SIG-M5 (cell line): ENCODE measurements around the gene IL1F10.

Experiments used
- DNase-seq: peaks from one replicate; lab custom pipeline; 2025; lab: John Stamatoyannopoulos, UW

The IL1F10 gene

GRCh38 chr2:113112871-113113270, 45.1 kb downstream of the IL1F10 start:
- DNase-seq: no peak

GRCh38 chr2:113113807-113114206, 46.0 kb downstream of the IL1F10 start:
- no peak for DNase-seq

DNA sequence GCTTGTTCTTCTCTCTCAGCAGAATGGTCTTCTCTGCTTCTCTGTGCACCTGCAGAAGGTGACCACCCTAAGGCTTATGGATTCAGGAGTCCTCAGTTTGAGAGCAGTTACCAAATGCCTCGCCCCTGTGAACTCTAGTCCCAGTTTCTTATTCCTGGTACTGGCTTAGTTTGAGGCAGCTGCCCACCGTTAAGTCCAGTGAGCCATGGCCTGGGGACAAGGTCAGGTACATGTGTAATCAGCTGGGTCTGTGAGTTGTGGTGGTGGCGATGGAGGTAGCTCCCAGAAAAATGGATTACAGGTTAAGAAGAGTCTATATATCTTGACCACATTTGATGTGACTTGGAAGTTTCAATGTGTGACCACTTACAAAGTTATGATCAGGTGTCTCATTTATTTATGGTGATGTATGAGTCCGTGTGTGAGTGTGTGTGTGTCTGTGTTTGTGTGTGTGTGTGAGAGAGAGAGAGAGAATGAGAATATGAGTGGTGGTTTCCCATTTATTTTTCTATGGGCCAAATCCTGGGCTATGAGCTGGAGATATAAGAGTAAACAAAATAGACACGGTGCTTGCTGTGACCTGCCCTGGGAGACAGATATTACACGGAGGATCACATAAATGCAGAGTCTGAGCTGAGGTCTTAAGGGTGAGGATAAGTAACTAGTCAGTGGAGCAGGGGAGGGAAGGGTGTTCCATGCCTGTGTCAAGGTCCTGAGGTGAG, 46.6 kb downstream of the IL1F10 start:
- no peak for DNase-seq

GRCh38 chr2:113114996-113115395, 47.2 kb downstream of the IL1F10 start:
- no peak for DNase-seq

- no peak for DNase-seq
Observed at GRCh38 chr2:113116100-113116958, 48.6 kb downstream of the IL1F10 start.

DNA sequence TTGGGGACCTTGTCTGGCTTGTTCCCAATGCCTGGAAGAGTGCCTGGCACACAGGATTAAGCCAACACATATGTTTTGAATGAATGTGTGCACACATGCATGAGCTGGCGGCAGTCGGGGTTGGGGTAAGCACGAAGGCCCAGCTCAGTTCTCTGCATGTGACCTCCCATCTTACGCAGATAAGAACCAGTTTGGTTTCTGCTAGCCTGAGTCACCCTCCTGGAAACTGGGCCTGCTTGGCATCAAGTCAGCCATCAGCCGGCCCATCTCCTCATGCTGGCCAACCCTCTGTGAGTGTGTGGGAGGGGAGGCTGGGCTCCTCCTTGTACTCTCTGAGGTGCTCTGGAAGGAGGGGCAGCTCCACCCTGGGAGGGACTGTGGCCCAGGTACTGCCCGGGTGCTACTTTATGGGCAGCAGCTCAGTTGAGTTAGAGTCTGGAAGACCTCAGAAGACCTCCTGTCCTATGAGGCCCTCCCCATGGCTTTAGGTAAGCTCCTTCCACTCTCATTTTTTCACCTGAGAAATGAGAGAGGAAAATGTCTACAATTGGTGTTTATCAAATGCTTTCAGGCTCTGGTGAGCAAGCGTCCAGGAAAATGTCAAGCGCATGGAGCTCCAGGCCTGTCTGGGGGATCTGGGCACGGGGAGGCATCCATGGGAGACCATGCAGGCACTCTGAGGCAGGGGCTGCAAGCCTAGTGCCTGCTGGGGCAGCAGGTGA, 49.9 kb downstream of the IL1F10 start:
- DNase-seq: no peak

DNA sequence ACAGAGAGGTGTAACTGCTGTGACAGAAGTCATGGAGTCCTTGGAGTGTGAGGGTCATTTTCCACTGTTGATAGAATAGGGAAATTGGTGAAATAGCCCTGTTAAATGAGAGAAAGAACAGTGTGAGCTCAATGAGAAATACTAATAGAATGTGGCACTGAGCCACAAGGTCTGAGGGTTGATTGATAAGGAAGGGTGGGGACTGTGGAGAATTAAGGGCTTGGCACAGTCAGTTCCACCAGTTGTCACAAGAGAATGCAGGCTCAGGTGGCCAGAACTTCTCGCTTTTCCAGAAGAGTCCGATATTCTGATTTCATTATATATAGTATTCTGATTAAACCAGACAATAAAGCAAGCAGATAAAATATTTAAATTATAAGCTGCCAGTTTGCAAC, 50.5 kb downstream of the IL1F10 start:
- DNase-seq: no peak

GRCh38 chr2:113119111-113119510, 51.3 kb downstream of the IL1F10 start:
- DNase-seq: no peak

DNA sequence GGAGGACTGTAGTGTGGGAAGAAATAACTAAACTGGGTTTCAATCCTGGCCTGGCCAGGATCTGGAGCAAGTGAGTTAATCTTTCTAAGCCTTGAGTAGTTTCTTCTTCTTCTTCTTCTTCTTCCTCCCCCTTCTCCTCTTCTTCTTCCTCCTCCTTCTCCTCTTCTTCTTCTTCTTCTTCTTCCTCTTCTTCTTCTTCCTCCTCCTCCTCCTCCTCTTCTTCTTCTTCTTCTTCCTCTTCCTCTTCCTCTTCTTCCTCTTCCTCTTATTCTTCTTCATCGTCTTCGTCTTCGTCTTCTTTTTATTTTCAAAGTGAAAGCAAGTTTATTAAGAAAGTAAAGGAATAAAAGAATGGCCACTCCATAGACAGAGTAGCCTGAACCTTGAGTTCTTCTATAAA, 53.1 kb downstream of the IL1F10 start:
- DNase-seq: no peak

- DNase-seq: no peak
Observed at GRCh38 chr2:113122364-113122763, 54.6 kb downstream of the IL1F10 start.

- DNase-seq: no peak
Observed at GRCh38 chr2:113123726-113124125, 56.0 kb downstream of the IL1F10 start.

DNA sequence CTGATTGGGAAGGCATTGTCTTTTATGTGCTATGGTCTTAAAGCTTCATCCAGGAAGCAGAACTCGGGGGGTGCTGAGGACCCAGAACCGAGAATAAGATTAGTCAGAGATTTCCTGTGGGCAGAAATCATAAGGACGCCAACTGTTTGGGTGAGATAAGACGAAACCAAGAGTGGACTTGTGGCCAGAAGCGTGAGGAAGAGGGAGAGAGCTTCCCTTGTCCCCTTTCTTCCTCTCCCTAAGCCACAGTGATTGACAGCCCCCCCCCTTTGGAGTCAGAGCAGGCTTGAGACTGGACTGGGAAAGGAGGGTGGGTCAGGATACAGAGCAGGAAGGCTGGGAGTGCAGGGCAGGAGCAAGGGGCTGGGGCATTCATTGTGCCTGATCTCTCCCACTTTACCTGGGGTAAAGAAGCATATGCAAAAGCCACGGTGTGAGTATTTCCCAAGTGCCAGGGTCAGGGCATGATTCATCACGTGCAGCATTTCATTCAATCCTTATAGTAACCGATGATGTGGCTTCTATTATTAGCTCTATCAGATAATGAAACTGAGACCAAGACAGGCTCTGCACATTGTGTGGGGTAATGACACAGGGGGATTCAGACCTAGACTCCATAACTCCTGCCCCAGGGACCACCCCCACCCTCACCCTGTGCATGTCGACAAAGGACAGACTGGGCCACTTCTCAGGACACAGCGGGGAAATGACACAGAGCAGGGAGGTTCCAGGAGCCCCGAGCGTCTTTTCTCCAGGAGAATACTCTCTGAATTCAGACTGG, 56.6 kb downstream of the IL1F10 start:
- DNase-seq: peak; percentile 34
